Calu3 (cell line): Measurements from ENCODE around the gene ARHGAP9. TPM values are rescaled to one million over a fixed set of nuclear protein-coding genes. Genes with fewer than 3 reads are reported as not detected.
A peak's percentile ranks its signal among the peaks of the same experiment; 100 is the strongest.

Source experiments
- BruUV-seq: library from RNA; stranded (reverse); fragments of 400-500 nt; replicated peaks from 2 replicates; lab custom pipeline; 2021; lab: Mats Ljungman, UMichigan
- CTCF ChIA-PET: fragments of 300-600 bp; sonication (Branson Sonifier 250); formaldehyde crosslinking; loops from one replicate; lab custom pipeline; 2022; ENCODE audit warnings: antibody characterized with exemption; lab: Charles Lee
- DNase-seq: peaks from one replicate; pipeline ENCODE4 v3.0.0; 2022
- H3K27ac Mint-ChIP-seq: one replicate; pipeline ENCODE4 v1.8.0; 2022; ENCODE audit warnings: mixed read lengths; ENCODE audit not compliant: unreplicated experiment
- H3K27me3 Mint-ChIP-seq: one replicate; pipeline ENCODE4 v1.8.0; 2022; ENCODE audit warnings: mixed read lengths; ENCODE audit not compliant: unreplicated experiment
- H3K36me3 Mint-ChIP-seq: one replicate; pipeline ENCODE4 v1.8.0; 2022; ENCODE audit warnings: mild to moderate bottlenecking, moderate library complexity, mixed read lengths; ENCODE audit not compliant: insufficient read depth, unreplicated experiment
- H3K4me1 Mint-ChIP-seq: one replicate; pipeline ENCODE4 v1.8.0; 2022; ENCODE audit warnings: mild to moderate bottlenecking, low read depth, mixed read lengths; ENCODE audit not compliant: unreplicated experiment
- H3K4me3 Mint-ChIP-seq: one replicate; pipeline ENCODE4 v1.8.0; 2022; ENCODE audit warnings: mild to moderate bottlenecking, low read depth, moderate library complexity, mixed read lengths; ENCODE audit not compliant: unreplicated experiment
- H3K9me3 Mint-ChIP-seq: one replicate; pipeline ENCODE4 v1.8.0; 2022; ENCODE audit warnings: low read depth, mixed read lengths; ENCODE audit not compliant: unreplicated experiment
- CTCF ChIP-seq: fragments of 200-600 bp; IDR thresholded peaks from one replicate; pipeline ENCODE4 v1.8.0; 2022; ENCODE audit warnings: antibody characterized with exemption; ENCODE audit not compliant: unreplicated experiment
- intact Hi-C: fragments of 100-400 bp; cut with micrococcal nuclease; formaldehyde crosslinking; loops from one replicate; pipeline ENCODE4 v1.10.0; 2022; ENCODE audit not compliant: unreplicated experiment
- total RNA-seq: library from RNA; stranded (reverse); gene quantifications from 2 replicates; pipeline ENCODE4 v1.2.3, GENCODE V29; 2022

The ARHGAP9 gene
- total RNA-seq, 1 experiment from 2014 or later: not detected

GRCh38 chr12:57475271-57476161, 4.2 kb downstream of the ARHGAP9 start:
- peak overlapping the region; percentile 54 for H3K4me3 Mint-ChIP-seq
- peaks cover 31% of the 10 kb centered on the region for H3K4me1 Mint-ChIP-seq
- no peaks in the 10 kb centered on the region for H3K9me3 Mint-ChIP-seq
- CTCF ChIA-PET: interaction anchor here (0.6 kb wide), 3 partner anchors 23 to 766 kb away, joined by 3 to 4 read pairs (median 3); no protein-coding TSS in a partner anchor
- intact Hi-C loops: no loop called here
- TF ChIP-seq CTCF: no peak
- no peak overlapping the region for H3K27ac Mint-ChIP-seq
- DNase-seq: no peak
- H3K36me3 Mint-ChIP-seq: no peaks in the 10 kb centered on the region
- peaks cover 100% of the 10 kb centered on the region for H3K27me3 Mint-ChIP-seq
- BruUV-seq: no TSS peak

DNA sequence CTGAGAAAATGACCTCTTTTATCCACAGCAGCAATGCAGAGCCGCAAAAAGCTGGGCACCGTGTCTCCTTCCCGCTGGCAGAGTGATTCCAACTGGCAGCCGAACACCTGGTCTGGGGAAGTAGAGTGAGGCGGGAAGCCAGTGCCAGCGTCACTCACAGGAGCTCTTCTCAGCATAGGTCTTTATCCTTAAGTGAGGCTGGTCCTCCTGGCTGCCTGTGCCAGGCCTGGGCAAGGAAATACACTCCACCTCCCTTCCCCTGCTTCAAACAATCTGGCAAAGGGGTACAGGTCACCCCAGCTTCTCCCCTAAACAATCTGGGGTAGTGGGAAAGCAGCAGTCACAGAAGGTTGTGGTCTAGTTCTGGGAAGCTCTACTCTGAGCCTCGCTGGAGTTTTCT, 4.8 kb downstream of the ARHGAP9 start:
- no TSS peak for BruUV-seq
- intact Hi-C loops: no loop called here
- Mint-ChIP-seq H3K9me3 (no peaks in the 10 kb centered on the region), H3K4me1 (peaks cover 30% of the 10 kb centered on the region), H3K27ac (no peak overlapping the region), H3K27me3 (peaks cover 100% of the 10 kb centered on the region), H3K4me3 (peak overlapping the region; percentile 4), H3K36me3 (no peaks in the 10 kb centered on the region)
- CTCF ChIA-PET: interaction anchor here (0.6 kb wide), 1 partner anchor 22 kb away, joined by 3 read pairs; no protein-coding TSS in a partner anchor
- TF ChIP-seq CTCF: no peak
- DNase-seq: no peak

GRCh38 chr12:57474430-57474829, 5.2 kb downstream of the ARHGAP9 start:
- intact Hi-C loops: no loop called here
- Mint-ChIP-seq H3K9me3 (no peaks in the 10 kb centered on the region), H3K27ac (no peak overlapping the region), H3K4me1 (peaks cover 26% of the 10 kb centered on the region), H3K4me3 (peak overlapping the region; percentile 4), H3K36me3 (no peaks in the 10 kb centered on the region), H3K27me3 (peaks cover 100% of the 10 kb centered on the region)
- no peak for TF ChIP-seq CTCF
- CTCF ChIA-PET: interaction anchor here (0.6 to 1.5 kb wide), 2 partner anchors 16 to 22 kb away, joined by 3 to 6 read pairs; partner anchors contain the start of gene GLI1
- no TSS peak for BruUV-seq
- DNase-seq: no peak

DNA sequence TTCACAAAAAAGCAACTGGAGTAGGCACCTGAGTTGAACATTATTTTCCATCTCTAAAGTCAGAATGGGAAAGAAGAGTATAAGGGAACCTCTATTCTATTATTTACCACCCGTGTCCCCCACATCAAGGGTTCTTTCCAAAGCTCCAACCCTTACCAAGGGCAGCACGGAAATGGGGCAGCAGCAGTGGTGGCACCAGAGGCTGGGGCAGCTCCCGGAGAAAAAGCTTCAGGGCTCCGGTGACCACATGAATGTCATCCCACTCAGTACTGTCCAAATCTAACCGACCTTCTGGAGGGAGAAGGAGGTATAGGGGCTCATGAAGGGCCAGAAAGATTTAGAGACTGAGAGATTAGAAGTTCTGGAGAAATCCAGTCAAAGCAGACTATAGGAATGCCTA, 5.8 kb downstream of the ARHGAP9 start:
- intact Hi-C loops: no loop called here
- DNase-seq: no peak

More for the DNA sequence above, 5.8 kb downstream of the ARHGAP9 start:
- CTCF ChIA-PET: interaction anchor here (0.7 to 1.5 kb wide), 2 partner anchors 15 to 20 kb away, joined by 3 to 6 read pairs; partner anchors contain the start of gene GLI1
- no peaks in the 10 kb centered on the region for H3K36me3 Mint-ChIP-seq
- no peak for TF ChIP-seq CTCF
- BruUV-seq: no TSS peak
- no peak overlapping the region for H3K27ac Mint-ChIP-seq
- peaks cover 23% of the 10 kb centered on the region for H3K4me1 Mint-ChIP-seq
- no peak overlapping the region for H3K4me3 Mint-ChIP-seq
- H3K27me3 Mint-ChIP-seq: peaks cover 100% of the 10 kb centered on the region
- H3K9me3 Mint-ChIP-seq: no peaks in the 10 kb centered on the region
